K562 (cell line): ENCODE data around the gene SULT1A1. TPM values are rescaled to one million over a fixed set of nuclear protein-coding genes. Genes with fewer than 3 reads are reported as not detected.

Source experiments
- ELF2 ChIP-seq: fragments of 250-450 bp; sonication (Bioruptor Pico); IDR thresholded peaks from 2 replicates; pipeline ENCODE4 v1.5.0; 2021; ENCODE audit warnings: mild to moderate bottlenecking
- KDM5B ChIP-seq: fragments of 200-600 bp; sonication (generic); IDR thresholded peaks from 2 replicates; pipeline ENCODE4 v1.6.1; 2012; ENCODE audit warnings: low read depth, mild to moderate bottlenecking, moderate library complexity, low read length, control low read depth, inconsistent platforms; ENCODE audit not compliant: insufficient replicate concordance
- MLX ChIP-seq, 2 experiments: fragments of 450-650 bp in 1 of 2; sonication (generic) in 1 of 2; formaldehyde crosslinking; conservative IDR thresholded peaks; 2 replicates each; pipeline versions ENCODE4 v1.4.0 to v1.8.1; 2020 to 2022; ENCODE audit warnings: mild to moderate bottlenecking in 1 of 2, missing genetic modification reagents in 1 of 2
- MTA1 ChIP-seq: fragments of 450-650 bp; IDR thresholded peaks from 2 replicates; pipeline ENCODE4 v1.6.1; 2017; ENCODE audit warnings: borderline replicate concordance
- NFIC ChIP-seq: fragments of 450-650 bp; IDR thresholded peaks from 2 replicates; pipeline ENCODE4 v1.6.1; 2017; ENCODE audit warnings: mild to moderate bottlenecking, inconsistent platforms
- NUFIP1 ChIP-seq: fragments of 450-650 bp; IDR thresholded peaks from 2 replicates; pipeline ENCODE4 v1.6.1; 2018; ENCODE audit not compliant: partially characterized antibody
- POLR2A ChIP-seq: fragments of 450-650 bp; conservative IDR thresholded peaks from 2 replicates; pipeline ENCODE4 v1.6.1; 2016
- PTBP1 ChIP-seq: fragments of 200-400 bp; formaldehyde crosslinking; IDR thresholded peaks from 2 replicates; pipeline ENCODE4 v1.6.1; 2017; ENCODE audit warnings: low read depth, low read length
- PTRF ChIP-seq: fragments of 450-650 bp; IDR thresholded peaks from 2 replicates; pipeline ENCODE4 v1.6.1; 2016; ENCODE audit warnings: mild to moderate bottlenecking, missing genetic modification characterization, missing compliant biosample characterization
- RBM39 ChIP-seq: fragments of 200-400 bp; formaldehyde crosslinking; optimal IDR thresholded peaks from 2 replicates; pipeline ENCODE3; 2018; ENCODE audit warnings: low read depth, low read length
- RERE ChIP-seq: sonication (generic); formaldehyde crosslinking; IDR thresholded peaks from 2 replicates; pipeline ENCODE4 v1.8.0; 2023; ENCODE audit warnings: missing genetic modification reagents, mild to moderate bottlenecking, borderline replicate concordance
- RFX1 ChIP-seq: fragments of 450-650 bp; IDR thresholded peaks from 2 replicates; pipeline ENCODE4 v1.6.1; 2016; ENCODE audit warnings: mild to moderate bottlenecking, moderate library complexity
- STAG1 ChIP-seq: sonication (generic); formaldehyde crosslinking; IDR thresholded peaks from 2 replicates; pipeline ENCODE4 v1.5.0; 2020; ENCODE audit warnings: missing genetic modification reagents, borderline replicate concordance
- SUPT5H ChIP-seq: fragments of 450-650 bp; IDR thresholded peaks from 2 replicates; pipeline ENCODE4 v1.6.1; 2016
- VEZF1 ChIP-seq: fragments of 200-800 bp; sonication (Bioruptor generic); IDR thresholded peaks from 2 replicates; pipeline ENCODE4 v1.6.1; 2017; ENCODE audit warnings: missing genetic modification characterization, missing compliant biosample characterization
- ZNF143 ChIP-seq: sonication (generic); formaldehyde crosslinking; IDR thresholded peaks from 2 replicates; pipeline ENCODE4 v1.9.0; 2022; ENCODE audit warnings: mild to moderate bottlenecking, missing genetic modification reagents
- ZNF408 ChIP-seq: fragments of 250-450 bp; sonication (Bioruptor Pico); IDR thresholded peaks from 2 replicates; pipeline ENCODE4 v1.4.0; 2020; ENCODE audit warnings: low read depth, mild to moderate bottlenecking, moderate library complexity
- polyA plus RNA-seq, 8 experiments: library from polyadenylated mRNA; depleted of rRNA in 4 of 8; stranded (reverse) in 5 of 8; unstranded in 3 of 8; fragments of >200 nt; fragmentation: Nextera tagmentation in 2 of 8; fragmentation: Illumina TruSeq in 1 of 8; extraction: Ambion mirVana in 2 of 8; extraction: Trizol in 1 of 8; gene quantifications; 2 replicates each; pipeline versions ENCODE4 v1.2.1 to v1.2.3, GENCODE V29; 2011 to 2014; ENCODE audit warnings: inconsistent platforms in 1 of 8, missing spikeins in 1 of 8
- total RNA-seq, 7 experiments: library from RNA; depleted of rRNA in 6 of 7; stranded (reverse); fragments of >200 nt in 6 of 7; fragmentation: Illumina TruSeq in 2 of 7; extraction: Trizol in 2 of 7; gene quantifications; 2 replicates each; pipeline versions ENCODE4 v1.2.1 to v1.2.3, GENCODE V29; 2011 to 2021; ENCODE audit warnings: low replicate concordance in 1 of 7

SULT1A1 gene
- total and polyA plus RNA-seq, 9 of the 15 experiments (the other 6 are each of a cell fraction or from before 2014, with no cell fraction given), result 3.4 to 30.1 (median 16.6) TPM

- TF ChIP-seq ZNF143 (CRISPR knock-in tag), result no peak
- TF ChIP-seq ELF2 (CRISPR knock-in tag), result no peak
- TF ChIP-seq PTRF (tag), result no peak
- no peak for TF ChIP-seq STAG1 (CRISPR knock-in tag)
- TF ChIP-seq RERE, result no peak
- TF ChIP-seq VEZF1 (CRISPR knock-in tag), result peak; percentile 65
- peak; percentile 45; the same call in 1 of the 2 replicates for TF ChIP-seq SUPT5H
- no peak for TF ChIP-seq ZNF408
- TF ChIP-seq RBM39, result no peak
- TF ChIP-seq NUFIP1, result no peak
- peak; percentile 47; the same call in 1 of the 2 replicates for TF ChIP-seq NFIC
- no peak for TF ChIP-seq RFX1
- peak; percentile 40 for TF ChIP-seq KDM5B
- no peak for TF ChIP-seq PTBP1
- TF ChIP-seq MLX (CRISPR knock-in tag; conservative IDR thresholded peaks at IDR 0.05), result no peak
- TF ChIP-seq POLR2A, result peak; percentile 40; the same call in 1 of the 2 replicates
- no peak for TF ChIP-seq MTA1
Measured at GRCh38 chr16:28609631-28610594, at the start of gene SULT1A1 (continued).
